Tibial artery (tissue), 4 donors: ENCODE measurements around the gene SYS1.

Experiments used
- DNase-seq, 2 donors: peaks; one replicate each; pipeline ENCODE4 v3.0.0-alpha.2; 2019
- H3K27ac ChIP-seq, 2 donors: fragments of 200-600 bp; sonication (generic) in 1 of 2; 1 replicate in 1 of 2; 2 replicates in 1 of 2; pipeline ENCODE4 v1.5.1; 2018 to 2019; ENCODE audit warnings: mild to moderate bottlenecking in 1 of 2
- H3K27me3 ChIP-seq, 2 donors: fragments of 200-600 bp; sonication (generic) in 1 of 2; one replicate each; pipeline versions ENCODE4 v1.5.1 to v1.6.0; 2016 to 2019
- H3K36me3 ChIP-seq, 3 donors: fragments of 200-600 bp; sonication (generic) in 2 of 3; one replicate each; pipeline ENCODE4 v1.5.1; 2016 to 2019; ENCODE audit warnings: mild to moderate bottlenecking in 2 of 3
- H3K4me1 ChIP-seq, 4 donors: fragments of 200-600 bp; sonication (generic) in 2 of 4; 1 replicate in 3 of 4; 2 replicates in 1 of 4; pipeline ENCODE4 v1.5.1; 2016 to 2019
- H3K4me3 ChIP-seq, 2 donors: fragments of 200-600 bp; sonication (generic) in 1 of 2; 1 replicate in 1 of 2; 2 replicates in 1 of 2; pipeline ENCODE4 v1.5.1; 2018 to 2019; ENCODE audit warnings: mild to moderate bottlenecking in 2 of 2
- H3K9me3 ChIP-seq, 3 donors: fragments of 200-600 bp; sonication (generic) in 1 of 3; one replicate each; pipeline ENCODE4 v1.5.1; 2016 to 2019
- CTCF ChIP-seq, 2 experiments: fragments of 200-600 bp in 1 of 2; fragments of 450-650 bp in 1 of 2; IDR thresholded peaks; one replicate each; pipeline ENCODE4 v1.5.1; 2017 to 2019; ENCODE audit warnings: antibody characterized with exemption in 2 of 2, mild to moderate bottlenecking in 1 of 2, moderate library complexity in 1 of 2
- intact Hi-C: fragments of 100-400 bp; cut with DNase I; formaldehyde crosslinking; loops from one replicate; pipeline ENCODE4 v1.15.0; 2023; ENCODE audit warnings: low total_unique reads

SYS1 gene

GRCh38 chr20:45372646-45373352, 9.8 kb downstream of the SYS1 start:
- peak overlapping the region; percentile 87 to 94 for H3K27ac ChIP-seq

GRCh38 chr20:45373353-45374100, 10.6 kb downstream of the SYS1 start:
- TF ChIP-seq CTCF (IDR thresholded peaks at IDR 0.05): peak; percentile 84 to 94
- peak; percentile 89 to 96 for DNase-seq
- Histone ChIP-seq H3K27me3 (no peaks in the 10 kb centered on the region), H3K36me3 (peaks cover 3 to 5% (median 3%) of the 10 kb centered on the region in 3 donors), H3K9me3 (no peaks in the 10 kb centered on the region), H3K4me3 (peak overlapping the region; percentile 51 to 61), H3K4me1 (peaks cover 0 to 36% (median 14%) of the 10 kb centered on the region in 4 donors), H3K27ac (peak overlapping the region; percentile 87 to 94)
- intact Hi-C loops: loop anchor here (2.0 to 5.0 kb wide), 3 partner anchors 34 to 61 kb away; partner anchors contain the start of gene DBNDD2

More at GRCh38 chr20:45372646-45373352, 9.8 kb downstream of the SYS1 start:
- intact Hi-C loops: loop anchor here (2.0 to 5.0 kb wide), 3 partner anchors 35 to 62 kb away; partner anchors contain the start of gene DBNDD2
- no peak for TF ChIP-seq CTCF (IDR thresholded peaks at IDR 0.05)
- peak; percentile 54 to 92 for DNase-seq
- Histone ChIP-seq H3K27me3 (no peaks in the 10 kb centered on the region), H3K4me3 (peak overlapping the region; percentile 51 to 61), H3K36me3 (peaks cover 10 to 11% (median 10%) of the 10 kb centered on the region in 3 donors), H3K9me3 (no peaks in the 10 kb centered on the region), H3K4me1 (peaks cover 0 to 36% (median 14%) of the 10 kb centered on the region in 4 donors)

- no peak for TF ChIP-seq CTCF (IDR thresholded peaks at IDR 0.05)
- peaks cover 0 to 36% (median 14%) of the 10 kb centered on the region in 4 donors for H3K4me1 ChIP-seq
- intact Hi-C loops: loop anchor here (5.0 kb wide), 2 partner anchors 33 to 52 kb away; partner anchors contain the start of gene DBNDD2
- no peaks in the 10 kb centered on the region for H3K27me3 ChIP-seq
- peak overlapping the region; percentile 87 to 94 for H3K27ac ChIP-seq
- H3K36me3 ChIP-seq: no peaks in the 10 kb centered on the region
- no peak for DNase-seq
- H3K4me3 ChIP-seq: peak overlapping the region; percentile 51 to 61
- H3K9me3 ChIP-seq: no peaks in the 10 kb centered on the region
These were observed 11.1 kb downstream of the SYS1 start for GRCh38 chr20:45374101-45374467.

- no peaks in the 10 kb centered on the region for H3K27me3 ChIP-seq
- H3K36me3 ChIP-seq: no peaks in the 10 kb centered on the region
- H3K27ac ChIP-seq: peak overlapping the region in 1 of 2 donors; percentile 94
- H3K4me1 ChIP-seq: peaks cover 0 to 36% (median 14%) of the 10 kb centered on the region in 4 donors
- TF ChIP-seq CTCF (IDR thresholded peaks at IDR 0.05): no peak
- H3K4me3 ChIP-seq: no peak overlapping the region
- no peak for DNase-seq
- H3K9me3 ChIP-seq: no peaks in the 10 kb centered on the region
- intact Hi-C loops: loop anchor here (5.0 kb wide), 2 partner anchors 32 to 53 kb away; partner anchors contain the start of gene DBNDD2
These were observed 12.0 kb downstream of the SYS1 start for GRCh38 chr20:45374966-45375365.

GRCh38 chr20:45377269-45377668, 14.3 kb downstream of the SYS1 start:
- Histone ChIP-seq H3K36me3 (no peaks in the 10 kb centered on the region), H3K4me3 (no peak overlapping the region), H3K27me3 (no peaks in the 10 kb centered on the region), H3K9me3 (no peaks in the 10 kb centered on the region), H3K27ac (peak overlapping the region in 1 of 2 donors; percentile 94), H3K4me1 (peaks cover 0 to 32% (median 12%) of the 10 kb centered on the region in 4 donors)
- DNase-seq: no peak
- intact Hi-C loops: no loop called here
- TF ChIP-seq CTCF (IDR thresholded peaks at IDR 0.05): no peak
